Naive thymus-derived CD4-positive, alpha-beta T cell (primary cell): ENCODE measurements around the gene NR2C2. TPM values are rescaled to one million over a fixed set of nuclear protein-coding genes. Genes with fewer than 3 reads are reported as not detected.
"Not testable (repeated sequence)": the region's sequence is repeated elsewhere in the genome, so short reads cannot be mapped to it uniquely, and the experiment has no call there.

Experiments
- ATAC-seq: fragments of 150-1000 bp; cut with Tn5 transposase; 2 replicates; pipeline ENCODE4 v1.10.0; 2021; ENCODE audit warnings: mild to moderate bottlenecking, moderate library complexity
- CTCF ChIA-PET: fragments of 350-600 bp; sonication (Branson Sonifier 250); formaldehyde crosslinking; loops from one replicate; lab custom pipeline; 2021; ENCODE audit warnings: antibody characterized with exemption; lab: Charles Lee
- POLR2A ChIA-PET: fragments of 350-600 bp; sonication (Branson Sonifier 250); formaldehyde crosslinking; loops from one replicate; lab custom pipeline; 2021; ENCODE audit warnings: antibody characterized with exemption, inconsistent platforms; lab: Charles Lee
- DNase-seq, 9 donors: peaks; one replicate each; pipeline versions ENCODE4 v3.0.0 to v3.0.0-alpha.2; 2020 to 2022; ENCODE audit warnings: mixed read lengths in 1 of 9
- H3K27ac ChIP-seq: one replicate; pipeline ENCODE4 v1.7.0; 2013; ENCODE audit warnings: mild to moderate bottlenecking, low read depth, low read length, moderate library complexity
- H3K27me3 ChIP-seq, 2 donors: one replicate each; pipeline ENCODE4 v1.7.0; 2013; ENCODE audit warnings: low read length in 2 of 2, mild to moderate bottlenecking in 2 of 2, moderate library complexity in 2 of 2; ENCODE audit not compliant: control insufficient read depth in 2 of 2, insufficient read depth in 2 of 2
- H3K36me3 ChIP-seq, 3 experiments: 1 replicate in 2 of 3; 2 replicates in 1 of 3; pipeline ENCODE4 v1.7.0; 2013; ENCODE audit warnings: low read length in 3 of 3, mild to moderate bottlenecking in 3 of 3, moderate library complexity in 1 of 3; ENCODE audit not compliant: insufficient read depth in 3 of 3, control insufficient read depth in 2 of 3
- H3K4me1 ChIP-seq, 2 donors: one replicate each; pipeline ENCODE4 v1.7.0; 2013; ENCODE audit warnings: low read length in 2 of 2, mild to moderate bottlenecking in 2 of 2, moderate library complexity in 1 of 2; ENCODE audit not compliant: control insufficient read depth in 2 of 2, insufficient read depth in 2 of 2
- H3K4me3 ChIP-seq: 2 replicates; pipeline ENCODE4 v1.7.0; 2013; ENCODE audit warnings: mild to moderate bottlenecking, low read length
- H3K9me3 ChIP-seq, 3 experiments: 1 replicate in 2 of 3; 2 replicates in 1 of 3; pipeline ENCODE4 v1.7.0; 2013; ENCODE audit warnings: low read length in 3 of 3; ENCODE audit not compliant: control insufficient read depth in 2 of 3
- H3K27ac Mint-ChIP-seq, 9 donors: one replicate each; pipeline ENCODE4 v1.8.0; 2020 to 2022; ENCODE audit warnings: mixed read lengths in 9 of 9, mild to moderate bottlenecking in 8 of 9, moderate library complexity in 5 of 9, inconsistent platforms in 2 of 9
- H3K27me3 Mint-ChIP-seq, 5 donors: one replicate each; pipeline ENCODE4 v1.8.0; 2021 to 2022; ENCODE audit warnings: mixed read lengths in 5 of 5, mild to moderate bottlenecking in 1 of 5
- H3K36me3 Mint-ChIP-seq, 5 donors: one replicate each; pipeline ENCODE4 v1.8.0; 2020 to 2022; ENCODE audit warnings: mixed read lengths in 5 of 5, mild to moderate bottlenecking in 3 of 5, inconsistent platforms in 1 of 5
- H3K4me1 Mint-ChIP-seq, 7 donors: one replicate each; pipeline ENCODE4 v1.8.0; 2020 to 2022; ENCODE audit warnings: mixed read lengths in 7 of 7, mild to moderate bottlenecking in 3 of 7, inconsistent platforms in 1 of 7
- H3K4me3 Mint-ChIP-seq, 10 donors: one replicate each; pipeline ENCODE4 v1.8.0; 2020 to 2022; ENCODE audit warnings: mild to moderate bottlenecking in 10 of 10, mixed read lengths in 10 of 10, moderate library complexity in 6 of 10, inconsistent platforms in 2 of 10
- H3K9me3 Mint-ChIP-seq, 11 donors: one replicate each; pipeline ENCODE4 v1.8.0; 2020 to 2022; ENCODE audit warnings: mixed read lengths in 11 of 11, mild to moderate bottlenecking in 4 of 11, inconsistent platforms in 1 of 11, moderate library complexity in 1 of 11
- intact Hi-C, 2 donors: fragments of 100-400 bp; cut with micrococcal nuclease; formaldehyde crosslinking; loops; one replicate each; pipeline ENCODE4 v1.15.1; 2023
- polyA plus RNA-seq, 2 donors: library from polyadenylated mRNA; unstranded; fragments of 300-500 nt; fragmentation: Illumina TruSeq; gene quantifications; one replicate each; pipeline ENCODE4 v1.2.3, GENCODE V29; 2021
- total RNA-seq, 6 experiments: library from RNA in 5 of 6; stranded (reverse) in 5 of 6; gene quantifications; 1 replicate in 5 of 6; 2 replicates in 1 of 6; pipeline ENCODE4 v1.2.3 and lab custom pipeline; 2021 to 2026

Gene NR2C2
- total and polyA plus RNA-seq, 7 experiments from 2014 or later = 12.7 to 96.3 (median 55.7) TPM

GRCh38 chr3:14997941-14998340 lies 50.6 kb downstream of the NR2C2 start:
- Mint-ChIP-seq H3K27ac (no peak overlapping the region), H3K4me3 (no peak overlapping the region), H3K27me3 (no peaks in the 10 kb centered on the region), H3K4me1 (peaks cover 0 to 42% (median 19%) of the 10 kb centered on the region in 7 donors), H3K36me3 (peaks cover 14 to 55% (median 46%) of the 10 kb centered on the region in 5 donors), H3K9me3 (peaks cover 0 to 23% (median 5%) of the 10 kb centered on the region in 11 donors)
- intact Hi-C loops = no loop called here
- DNase-seq = no peak
- H3K9me3 ChIP-seq = no peaks in the 10 kb centered on the region
- H3K36me3 ChIP-seq = no peaks in the 10 kb centered on the region
- no peak overlapping the region for H3K4me3 ChIP-seq
- no peaks in the 10 kb centered on the region for H3K27me3 ChIP-seq
- ChIA-PET POLR2A (interaction anchor here (0.7 kb wide), 1 partner anchor 12 kb away, joined by 3 read pairs; no protein-coding TSS in a partner anchor), CTCF (no interaction called here)
- no peak for ATAC-seq
- H3K27ac ChIP-seq = no peak overlapping the region
- H3K4me1 ChIP-seq = no peaks in the 10 kb centered on the region

- Mint-ChIP-seq H3K9me3 (peaks cover 0 to 23% (median 6%) of the 10 kb centered on the region in 11 donors), H3K27ac (peak overlapping the region in 3 of 9 donors; percentile 21 to 46 (median 30)), H3K36me3 (peaks cover 18 to 64% (median 55%) of the 10 kb centered on the region in 5 donors), H3K4me1 (peaks cover 5 to 33% (median 19%) of the 10 kb centered on the region in 7 donors)
- ATAC-seq, H3K27me3 Mint-ChIP-seq, H3K9me3 ChIP-seq, CTCF ChIA-PET, POLR2A ChIA-PET, H3K27ac ChIP-seq, H3K27me3 ChIP-seq, DNase-seq, intact Hi-C loops, H3K4me3 Mint-ChIP-seq, H3K4me3 ChIP-seq, H3K4me1 ChIP-seq: not testable (repeated sequence)
- H3K36me3 ChIP-seq = peaks cover 0 to 11% (median 0%) of the 10 kb centered on the region in 3 experiments
These were observed 51.8 kb downstream of the NR2C2 start for GRCh38 chr3:14999182-14999581.

GRCh38 chr3:15007681-15008141 lies 60.3 kb downstream of the NR2C2 start:
- Mint-ChIP-seq H3K36me3 (peaks cover 15 to 45% (median 34%) of the 10 kb centered on the region in 5 donors), H3K27me3 (no peaks in the 10 kb centered on the region)
- CTCF ChIA-PET = no interaction called here

GRCh38 chr3:15009167-15009566 lies 61.8 kb downstream of the NR2C2 start:
- CTCF ChIA-PET = no interaction called here
- no peak overlapping the region for H3K27ac ChIP-seq

More at GRCh38 chr3:15007681-15008141, 60.3 kb downstream of the NR2C2 start:
- Mint-ChIP-seq H3K9me3 (peaks cover 0 to 8% (median 0%) of the 10 kb centered on the region in 11 donors), H3K27ac (no peak overlapping the region), H3K4me1 (peaks cover 0 to 9% (median 4%) of the 10 kb centered on the region in 7 donors), H3K4me3 (no peak overlapping the region)
- no peaks in the 10 kb centered on the region for H3K27me3 ChIP-seq
- DNase-seq (no peak), ATAC-seq (no peak)
- intact Hi-C loops = no loop called here
- no peaks in the 10 kb centered on the region for H3K9me3 ChIP-seq
- H3K36me3 ChIP-seq = peaks cover 0 to 77% (median 5%) of the 10 kb centered on the region in 3 experiments
- H3K4me3 ChIP-seq = no peak overlapping the region
- POLR2A ChIA-PET = no interaction called here
- H3K27ac ChIP-seq = no peak overlapping the region
- H3K4me1 ChIP-seq = no peaks in the 10 kb centered on the region

GRCh38 chr3:15010664-15011063 lies 63.3 kb downstream of the NR2C2 start:
- H3K36me3 Mint-ChIP-seq = peaks cover 18 to 50% (median 29%) of the 10 kb centered on the region in 5 donors
- no peak overlapping the region for H3K4me3 ChIP-seq
- no peak overlapping the region for H3K27ac ChIP-seq
- ChIA-PET POLR2A (interaction anchor here (0.6 kb wide), 1 partner anchor 12 kb away, joined by 3 read pairs; no protein-coding TSS in a partner anchor), CTCF (no interaction called here)
- H3K36me3 ChIP-seq = peaks cover 4 to 81% (median 14%) of the 10 kb centered on the region in 3 experiments
- ATAC-seq (no peak), DNase-seq (no peak)
- H3K27ac Mint-ChIP-seq = peak overlapping the region in 1 of 9 donors; percentile 23
- no peaks in the 10 kb centered on the region for H3K27me3 Mint-ChIP-seq
- no peaks in the 10 kb centered on the region for H3K9me3 ChIP-seq
- peaks cover 0 to 5% (median 0%) of the 10 kb centered on the region in 7 donors for H3K4me1 Mint-ChIP-seq
- no peaks in the 10 kb centered on the region for H3K9me3 Mint-ChIP-seq
- H3K4me3 Mint-ChIP-seq = no peak overlapping the region
- intact Hi-C loops = no loop called here
- no peaks in the 10 kb centered on the region for H3K27me3 ChIP-seq
- no peaks in the 10 kb centered on the region for H3K4me1 ChIP-seq

More at GRCh38 chr3:15009167-15009566, 61.8 kb downstream of the NR2C2 start:
- H3K9me3 Mint-ChIP-seq = peaks cover 0 to 4% (median 0%) of the 10 kb centered on the region in 11 donors
- no peak overlapping the region for H3K27ac Mint-ChIP-seq
- ATAC-seq = no peak
- Histone ChIP-seq H3K4me1 (no peaks in the 10 kb centered on the region), H3K9me3 (no peaks in the 10 kb centered on the region), H3K36me3 (peaks cover 0 to 80% (median 14%) of the 10 kb centered on the region in 3 experiments), H3K4me3 (no peak overlapping the region), H3K27me3 (no peaks in the 10 kb centered on the region)
- intact Hi-C loops = no loop called here
- no peaks in the 10 kb centered on the region for H3K27me3 Mint-ChIP-seq
- no peak overlapping the region for H3K4me3 Mint-ChIP-seq
- peaks cover 0 to 5% (median 0%) of the 10 kb centered on the region in 7 donors for H3K4me1 Mint-ChIP-seq
- DNase-seq = no peak
- POLR2A ChIA-PET = no interaction called here
- peaks cover 18 to 47% (median 31%) of the 10 kb centered on the region in 5 donors for H3K36me3 Mint-ChIP-seq

- no peak overlapping the region for H3K27ac ChIP-seq
- intact Hi-C loops = no loop called here
- H3K27ac Mint-ChIP-seq = peak overlapping the region in 1 of 9 donors; percentile 19
- peaks cover 0 to 5% (median 0%) of the 10 kb centered on the region in 7 donors for H3K4me1 Mint-ChIP-seq
- ChIA-PET CTCF (interaction anchor here (0.6 kb wide), 1 partner anchor 22 kb away, joined by 4 read pairs; no protein-coding TSS in a partner anchor), POLR2A (no interaction called here)
- H3K36me3 ChIP-seq = peaks cover 4 to 80% (median 14%) of the 10 kb centered on the region in 3 experiments
- H3K27me3 ChIP-seq = no peaks in the 10 kb centered on the region
- H3K9me3 Mint-ChIP-seq = no peaks in the 10 kb centered on the region
- H3K36me3 Mint-ChIP-seq = peaks cover 18 to 53% (median 31%) of the 10 kb centered on the region in 5 donors
- no peaks in the 10 kb centered on the region for H3K27me3 Mint-ChIP-seq
- H3K4me1 ChIP-seq = no peaks in the 10 kb centered on the region
- no peak overlapping the region for H3K4me3 ChIP-seq
- ATAC-seq = no peak
- H3K9me3 ChIP-seq = no peaks in the 10 kb centered on the region
- no peak overlapping the region for H3K4me3 Mint-ChIP-seq
- no peak for DNase-seq
These were observed 63.8 kb downstream of the NR2C2 start for GRCh38 chr3:15011174-15011573.
